H1 (cell line): Measurements from ENCODE around the gene FAM53B. TPM values are rescaled to one million over a fixed set of nuclear protein-coding genes. Genes with fewer than 3 reads are reported as not detected.

Source experiments
- ATF2 ChIP-seq: IDR thresholded peaks from 2 replicates; pipeline ENCODE4 v1.6.1; 2012; ENCODE audit warnings: low read length, inconsistent platforms
- JUN ChIP-seq: IDR thresholded peaks from 2 replicates; pipeline ENCODE4 v1.6.1; 2011; ENCODE audit warnings: low read depth, mild to moderate bottlenecking, improper control_type of control experiment, low read length
- MAX ChIP-seq: IDR thresholded peaks from 2 replicates; pipeline ENCODE4 v1.6.1; 2012; ENCODE audit warnings: inconsistent platforms
- TCF12 ChIP-seq: IDR thresholded peaks from 2 replicates; pipeline ENCODE4 v1.6.1; 2011; ENCODE audit warnings: low read depth, mild to moderate bottlenecking, low read length
- polyA plus RNA-seq, 7 experiments: library from polyadenylated mRNA; depleted of rRNA in 3 of 7; stranded (reverse) in 5 of 7; unstranded in 2 of 7; fragments of >200 nt in 5 of 7; fragments of 200-250 nt in 2 of 7; gene quantifications; 1 replicate in 5 of 7; 2 replicates in 1 of 7; 4 replicates in 1 of 7; pipeline versions ENCODE4 v1.2.1 to v1.2.3, GENCODE V29; 2011 to 2013; ENCODE audit warnings: missing spikeins in 2 of 7, mixed read lengths in 2 of 7
- small RNA-seq: library from polyadenylated mRNA; stranded (forward); fragments of <200 nt; extraction: miRNeasy Mini kit (QIAGEN cat#:217004); gene quantifications from one replicate; pipeline ENCODE3, GENCODE V24; 2013; ENCODE audit not compliant: insufficient read depth
- total RNA-seq: library from RNA; stranded (reverse); fragmentation: NEBNext Ultra II Directional; extraction: Animal tissue kit (Norgen Biotek cat#: 25700); gene quantifications from 2 replicates; pipeline ENCODE4 v1.2.1, GENCODE V29; 2021

The FAM53B gene
- total and polyA plus RNA-seq, 2 of the 8 experiments (the other 6 are each of a cell fraction or from before 2014, with no cell fraction given): 5.3 to 14.4 TPM

GRCh38 chr10:124569623-124570470 is 174.3 kb downstream of the FAM53B start (continued):
- TF ChIP-seq MAX (no peak), TCF12 (no peak), JUN (no peak), ATF2 (no peak)

Small RNA genes within 50 kb of the gene (small RNA-seq; reads per million reads assigned to genes)
- not detected for gene RF00019

Other genes starting within 250 kb of the FAM53B start
- gene EEF1AKMT2, start 47.5 kb upstream of the FAM53B start, total RNA-seq: 19.8 and 26.8 TPM in 2 replicates
- 7.5 and 9.8 TPM in 2 replicates for gene EEF1AKMT2, start 47.5 kb upstream of the FAM53B start, polyA plus RNA-seq (2011; rRNA removed)
- gene ABRAXAS2, start 57.4 kb upstream of the FAM53B start, total RNA-seq: 13.8 and 14.4 TPM in 2 replicates
- gene ABRAXAS2, start 57.4 kb upstream of the FAM53B start, polyA plus RNA-seq (2011; rRNA removed): 4.1 and 5.8 TPM in 2 replicates
- gene ZRANB1, start 197.7 kb upstream of the FAM53B start, total RNA-seq: 17.7 and 19.9 TPM in 2 replicates
- gene ZRANB1, start 197.7 kb upstream of the FAM53B start, polyA plus RNA-seq (2011; rRNA removed): 3.9 and 6.1 TPM in 2 replicates